Upper lobe of right lung (tissue), 1 donor: Measurements from ENCODE around the gene RIN3. TPM values are rescaled to one million over a fixed set of nuclear protein-coding genes. Genes with fewer than 3 reads are reported as not detected.
A peak's percentile ranks its signal among the peaks of the same experiment; 100 is the strongest.

Experiments
- ATAC-seq: fragments of 200-7000 bp; cut with Tn5 transposase; one replicate; pipeline ENCODE4 v1.9.1; 2020; ENCODE audit warnings: mild to moderate bottlenecking, moderate library complexity
- DNase-seq: peaks from one replicate; pipeline ENCODE4 v3.0.0-alpha.2; 2020
- H3K27ac ChIP-seq: fragments of 200-600 bp; one replicate; pipeline ENCODE4 v1.8.0; 2022
- H3K27me3 ChIP-seq: fragments of 200-600 bp; one replicate; pipeline ENCODE4 v1.8.0; 2022; ENCODE audit warnings: mild to moderate bottlenecking
- H3K36me3 ChIP-seq: fragments of 200-600 bp; one replicate; pipeline ENCODE4 v1.8.0; 2022
- H3K4me1 ChIP-seq: fragments of 200-600 bp; one replicate; pipeline ENCODE4 v1.8.0; 2022
- H3K4me3 ChIP-seq: fragments of 200-600 bp; one replicate; pipeline ENCODE4 v1.8.0; 2022; ENCODE audit warnings: mild to moderate bottlenecking
- H3K9me3 ChIP-seq: fragments of 200-600 bp; one replicate; pipeline ENCODE4 v1.8.0; 2022
- CTCF ChIP-seq: fragments of 200-600 bp; IDR thresholded peaks from one replicate; pipeline ENCODE4 v1.8.0; 2022; ENCODE audit warnings: antibody characterized with exemption
- intact Hi-C: fragments of 100-400 bp; cut with DNase I; formaldehyde crosslinking; loops from one replicate; pipeline ENCODE4 v1.11.0; 2022
- total RNA-seq: library from RNA; stranded (reverse); fragmentation: NEBNext Ultra II Directional; extraction: Animal tissue kit (Norgen Biotek cat#: 25700); gene quantifications from one replicate; pipeline ENCODE4 v1.2.1, GENCODE V29; 2021
- donor health status: DM: no; HTN: yes; CAD: no; lungs with severe emphysema.

The RIN3 gene
- total RNA-seq, 1 donor from 2014 or later: 56.0 TPM

DNA sequence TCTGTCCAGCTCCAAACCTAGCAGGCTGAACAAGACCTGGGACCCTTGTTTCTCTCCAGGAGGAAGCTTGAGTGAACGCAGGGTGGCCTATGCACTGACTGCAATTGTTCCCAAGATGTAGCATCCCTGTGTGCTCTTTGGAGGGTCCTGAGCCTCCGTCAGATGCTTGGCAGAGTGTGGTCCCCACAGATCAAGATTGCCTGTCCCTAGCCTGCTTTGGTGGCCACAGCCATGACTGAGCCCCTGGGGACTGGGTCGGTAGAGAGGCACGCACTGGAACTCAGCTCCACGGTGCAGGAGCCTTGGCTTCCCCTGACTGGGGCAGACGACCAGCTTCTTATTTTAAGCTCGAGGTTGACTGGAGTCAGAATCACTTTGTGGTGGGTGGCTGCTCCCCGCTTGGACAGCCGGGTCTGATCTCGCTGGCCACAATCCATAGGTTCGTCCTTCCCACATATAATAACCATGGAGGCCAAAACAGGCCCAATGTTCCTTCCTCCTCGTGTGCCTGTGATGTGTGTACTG lies 137.1 kb downstream of the RIN3 start:
- TF ChIP-seq CTCF: no peak
- H3K27ac ChIP-seq: peak overlapping the region; percentile 85
- DNase-seq (no peak), ATAC-seq (no peak)
- H3K4me3 ChIP-seq: no peak overlapping the region
- no peaks in the 10 kb centered on the region for H3K27me3 ChIP-seq
- H3K36me3 ChIP-seq: peaks cover 7% of the 10 kb centered on the region
- no peaks in the 10 kb centered on the region for H3K9me3 ChIP-seq
- intact Hi-C loops: no loop called here
- peaks cover 53% of the 10 kb centered on the region for H3K4me1 ChIP-seq

DNA sequence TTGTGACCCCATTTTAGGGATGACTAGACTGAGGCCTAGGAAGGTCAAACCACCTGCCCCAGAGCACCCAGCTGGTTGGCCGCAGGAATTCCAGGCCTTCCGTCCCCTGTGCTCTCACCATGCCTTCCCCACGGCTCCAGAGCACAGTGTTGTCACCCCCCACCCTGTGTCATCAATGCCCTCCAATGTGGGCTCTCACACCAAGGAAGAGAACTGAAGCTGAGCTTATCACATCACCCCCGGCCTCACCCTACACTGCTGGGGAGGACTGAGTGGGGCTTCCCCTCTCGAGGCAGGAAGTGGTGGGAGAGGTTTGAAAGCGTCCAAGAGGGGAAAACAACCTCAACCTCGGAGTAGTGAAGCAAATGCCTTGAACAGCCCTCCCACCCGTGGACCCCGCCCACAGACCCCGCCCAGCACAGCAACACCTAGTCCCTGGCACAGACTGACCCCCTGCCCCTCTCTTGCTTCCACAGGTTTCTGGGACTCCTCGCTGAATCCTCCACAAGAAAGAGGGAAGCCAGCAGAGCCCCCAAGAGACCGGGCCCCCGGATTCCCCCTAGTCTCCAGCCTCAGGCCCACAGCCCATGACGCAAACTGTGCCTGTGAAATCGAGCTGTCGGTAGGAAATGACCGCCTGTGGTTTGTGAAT lies 137.7 kb downstream of the RIN3 start:
- H3K27ac ChIP-seq: peak overlapping the region; percentile 85
- intact Hi-C loops: no loop called here
- H3K9me3 ChIP-seq: no peaks in the 10 kb centered on the region
- ATAC-seq (peak; percentile 57), DNase-seq (peak; percentile 86)
- peak overlapping the region; percentile 50 for H3K4me3 ChIP-seq
- H3K36me3 ChIP-seq: peaks cover 7% of the 10 kb centered on the region
- TF ChIP-seq CTCF: no peak
- no peaks in the 10 kb centered on the region for H3K27me3 ChIP-seq
- peaks cover 52% of the 10 kb centered on the region for H3K4me1 ChIP-seq

DNA sequence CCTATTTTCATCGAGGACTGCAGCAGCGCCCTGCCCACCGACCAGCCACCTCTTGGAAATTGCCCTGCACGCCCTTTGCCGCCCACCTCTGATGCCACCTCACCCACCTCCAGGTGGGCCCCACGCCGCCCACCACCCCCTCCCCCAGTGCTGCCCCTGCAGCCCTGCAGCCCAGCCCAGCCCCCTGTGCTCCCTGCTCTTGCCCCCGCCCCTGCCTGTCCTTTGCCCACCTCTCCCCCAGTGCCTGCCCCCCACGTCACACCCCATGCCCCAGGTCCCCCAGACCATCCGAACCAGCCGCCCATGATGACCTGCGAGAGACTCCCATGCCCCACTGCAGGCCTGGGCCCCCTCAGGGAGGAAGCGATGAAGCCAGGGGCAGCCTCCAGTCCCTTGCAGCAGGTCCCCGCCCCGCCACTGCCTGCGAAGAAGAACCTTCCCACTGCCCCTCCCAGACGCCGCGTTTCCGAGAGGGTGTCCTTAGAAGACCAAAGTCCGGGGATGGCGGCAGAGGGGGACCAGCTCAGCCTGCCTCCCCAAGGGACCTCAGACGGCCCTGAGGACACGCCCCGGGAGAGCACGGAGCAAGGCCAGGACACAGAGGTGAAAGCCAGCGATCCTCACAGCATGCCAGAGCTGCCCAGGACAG lies 138.3 kb downstream of the RIN3 start:
- peak overlapping the region; percentile 50 for H3K4me3 ChIP-seq
- H3K9me3 ChIP-seq: no peaks in the 10 kb centered on the region
- ATAC-seq: peak; percentile 43
- no peaks in the 10 kb centered on the region for H3K27me3 ChIP-seq
- DNase-seq: peak; percentile 87
- peaks cover 52% of the 10 kb centered on the region for H3K4me1 ChIP-seq
- TF ChIP-seq CTCF: no peak
- H3K27ac ChIP-seq: peak overlapping the region; percentile 85
- intact Hi-C loops: no loop called here
- peaks cover 7% of the 10 kb centered on the region for H3K36me3 ChIP-seq

- ATAC-seq: peak; percentile 3
- Histone ChIP-seq H3K36me3 (peaks cover 7% of the 10 kb centered on the region), H3K27ac (peak overlapping the region; percentile 85), H3K27me3 (no peaks in the 10 kb centered on the region), H3K9me3 (no peaks in the 10 kb centered on the region), H3K4me1 (peaks cover 52% of the 10 kb centered on the region), H3K4me3 (peak overlapping the region; percentile 50)
- intact Hi-C loops: no loop called here
- peak; percentile 76 for DNase-seq
- TF ChIP-seq CTCF: no peak
Measured at GRCh38 chr14:92652413-92653151, 139.0 kb downstream of the RIN3 start.

GRCh38 chr14:92653162-92653651 lies 139.6 kb downstream of the RIN3 start:
- intact Hi-C loops: no loop called here
- Histone ChIP-seq H3K9me3 (no peaks in the 10 kb centered on the region), H3K4me1 (peaks cover 52% of the 10 kb centered on the region), H3K4me3 (peak overlapping the region; percentile 50), H3K36me3 (peaks cover 7% of the 10 kb centered on the region), H3K27me3 (no peaks in the 10 kb centered on the region), H3K27ac (peak overlapping the region; percentile 85)
- DNase-seq (no peak), ATAC-seq (no peak)
- TF ChIP-seq CTCF: no peak
